Cardiac muscle cell (in vitro differentiated cells and primary cell): ENCODE measurements around the gene APOBEC3F. TPM values are rescaled to one million over a fixed set of nuclear protein-coding genes. Genes with fewer than 3 reads are reported as not detected.
"Not testable (repeated sequence)": the region's sequence is repeated elsewhere in the genome, so short reads cannot be mapped to it uniquely, and the experiment has no call there.

Experiments
- DNase-seq, 2 donors: peaks; one replicate each; pipeline versions ENCODE4 v3.0.0 to v3.0.0-alpha.2; 2010 to 2017; ENCODE audit warnings: low read depth in 1 of 2, low spot score in 1 of 2
- H3K27ac ChIP-seq: fragments of 200-600 bp; sonication (generic); 2 replicates; pipeline ENCODE4 v1.5.1; 2016
- H3K27me3 ChIP-seq: fragments of 200-600 bp; sonication (generic); 2 replicates; pipeline ENCODE4 v1.6.0; 2016; ENCODE audit warnings: control low read depth
- H3K36me3 ChIP-seq: fragments of 200-600 bp; sonication (generic); 2 replicates; pipeline ENCODE4 v1.5.1; 2016; ENCODE audit warnings: control low read depth
- H3K4me1 ChIP-seq: fragments of 200-600 bp; sonication (generic); 2 replicates; pipeline ENCODE4 v1.8.1; 2017; ENCODE audit warnings: low read depth, mild to moderate bottlenecking, mixed run types
- H3K4me3 ChIP-seq: fragments of 200-600 bp; sonication (generic); 2 replicates; pipeline ENCODE4 v1.5.1; 2016; ENCODE audit warnings: mild to moderate bottlenecking
- H3K9me3 ChIP-seq: fragments of 200-600 bp; sonication (generic); 2 replicates; pipeline ENCODE4 v1.5.1; 2017; ENCODE audit warnings: low read depth, mild to moderate bottlenecking, control low read depth
- polyA plus RNA-seq: library from polyadenylated mRNA; unstranded; fragments of >200 nt; fragmentation: Nextera tagmentation; extraction: Ambion mirVana; gene quantifications from 2 replicates; pipeline ENCODE4 v1.2.1, GENCODE V29; 2016
- total RNA-seq: library from RNA; depleted of rRNA; stranded (reverse); fragments of >200 nt; gene quantifications from 2 replicates; pipeline ENCODE4 v1.2.3, GENCODE V29; 2016
- TF ChIP-seq, protein P1 (sequence below): IDR thresholded peaks from 2 replicates; pipeline ENCODE4 v1.5.1; 2012; ENCODE audit warnings: low read depth, mild to moderate bottlenecking, low read length

Gene APOBEC3F
- total and polyA plus RNA-seq, 2 experiments from 2014 or later, result 11.8 to 24.2 TPM

DNA sequence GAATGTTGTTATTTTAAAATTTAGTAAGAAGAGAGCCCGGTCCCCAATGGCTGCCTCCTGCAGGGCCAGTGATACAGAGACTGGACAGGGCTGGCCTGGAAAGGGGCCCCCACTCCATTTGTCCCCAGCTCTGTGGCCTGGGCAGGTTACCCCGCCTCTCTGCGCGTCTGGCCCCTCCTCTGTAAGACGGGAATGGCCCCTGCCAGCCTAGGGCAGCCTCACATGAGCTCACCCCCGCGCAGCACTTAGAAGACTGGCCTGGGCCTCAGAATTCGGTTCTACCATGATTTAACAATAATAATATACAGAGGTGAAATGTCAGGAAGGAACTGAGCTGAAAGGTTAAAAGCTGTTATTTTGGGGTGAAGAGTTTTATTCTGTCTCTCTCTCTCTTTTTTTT is 37.7 kb downstream of the APOBEC3F start:
- no peaks in the 10 kb centered on the region for H3K4me1 ChIP-seq
- DNase-seq, result no peak
- H3K27ac ChIP-seq, result no peak overlapping the region
- H3K4me3 ChIP-seq, result no peak overlapping the region
- TF ChIP-seq, protein P1, sequence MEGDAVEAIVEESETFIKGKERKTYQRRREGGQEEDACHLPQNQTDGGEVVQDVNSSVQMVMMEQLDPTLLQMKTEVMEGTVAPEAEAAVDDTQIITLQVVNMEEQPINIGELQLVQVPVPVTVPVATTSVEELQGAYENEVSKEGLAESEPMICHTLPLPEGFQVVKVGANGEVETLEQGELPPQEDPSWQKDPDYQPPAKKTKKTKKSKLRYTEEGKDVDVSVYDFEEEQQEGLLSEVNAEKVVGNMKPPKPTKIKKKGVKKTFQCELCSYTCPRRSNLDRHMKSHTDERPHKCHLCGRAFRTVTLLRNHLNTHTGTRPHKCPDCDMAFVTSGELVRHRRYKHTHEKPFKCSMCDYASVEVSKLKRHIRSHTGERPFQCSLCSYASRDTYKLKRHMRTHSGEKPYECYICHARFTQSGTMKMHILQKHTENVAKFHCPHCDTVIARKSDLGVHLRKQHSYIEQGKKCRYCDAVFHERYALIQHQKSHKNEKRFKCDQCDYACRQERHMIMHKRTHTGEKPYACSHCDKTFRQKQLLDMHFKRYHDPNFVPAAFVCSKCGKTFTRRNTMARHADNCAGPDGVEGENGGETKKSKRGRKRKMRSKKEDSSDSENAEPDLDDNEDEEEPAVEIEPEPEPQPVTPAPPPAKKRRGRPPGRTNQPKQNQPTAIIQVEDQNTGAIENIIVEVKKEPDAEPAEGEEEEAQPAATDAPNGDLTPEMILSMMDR, result no peak
- H3K27me3 ChIP-seq, result no peaks in the 10 kb centered on the region
- H3K9me3 ChIP-seq, result no peaks in the 10 kb centered on the region
- no peaks in the 10 kb centered on the region for H3K36me3 ChIP-seq

DNA sequence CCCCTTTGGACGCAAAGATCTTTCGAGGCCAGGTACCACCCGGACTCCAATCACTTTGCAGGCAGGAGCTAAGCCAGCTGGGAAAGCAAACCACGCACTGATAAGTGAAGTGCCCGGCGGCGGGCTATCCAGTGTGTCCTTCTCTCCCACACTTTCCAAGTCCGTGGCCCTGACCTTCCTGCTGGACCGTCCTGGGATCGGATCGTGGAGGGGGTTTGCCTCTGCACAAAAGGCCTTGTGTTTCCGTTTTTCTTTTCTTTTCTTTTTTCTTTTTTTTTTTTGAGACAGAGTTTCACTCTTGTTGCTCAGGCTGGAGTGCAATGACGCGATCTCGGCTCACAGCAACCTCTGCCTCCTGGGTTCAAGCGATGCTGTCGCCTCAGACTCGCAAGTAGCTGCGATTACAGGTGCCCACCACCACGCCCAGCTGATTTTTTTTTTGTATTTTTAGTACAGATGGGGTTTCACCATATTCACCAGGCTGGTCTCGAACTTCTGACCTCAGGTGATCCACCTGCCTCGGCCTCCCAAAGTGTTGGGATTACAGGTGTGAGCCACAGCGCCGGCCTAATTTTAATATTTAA is 38.5 kb downstream of the APOBEC3F start:
- not testable (repeated sequence) for H3K27me3 ChIP-seq, H3K36me3 ChIP-seq, H3K27ac ChIP-seq, H3K4me3 ChIP-seq, H3K9me3 ChIP-seq, H3K4me1 ChIP-seq, DNase-seq

DNA sequence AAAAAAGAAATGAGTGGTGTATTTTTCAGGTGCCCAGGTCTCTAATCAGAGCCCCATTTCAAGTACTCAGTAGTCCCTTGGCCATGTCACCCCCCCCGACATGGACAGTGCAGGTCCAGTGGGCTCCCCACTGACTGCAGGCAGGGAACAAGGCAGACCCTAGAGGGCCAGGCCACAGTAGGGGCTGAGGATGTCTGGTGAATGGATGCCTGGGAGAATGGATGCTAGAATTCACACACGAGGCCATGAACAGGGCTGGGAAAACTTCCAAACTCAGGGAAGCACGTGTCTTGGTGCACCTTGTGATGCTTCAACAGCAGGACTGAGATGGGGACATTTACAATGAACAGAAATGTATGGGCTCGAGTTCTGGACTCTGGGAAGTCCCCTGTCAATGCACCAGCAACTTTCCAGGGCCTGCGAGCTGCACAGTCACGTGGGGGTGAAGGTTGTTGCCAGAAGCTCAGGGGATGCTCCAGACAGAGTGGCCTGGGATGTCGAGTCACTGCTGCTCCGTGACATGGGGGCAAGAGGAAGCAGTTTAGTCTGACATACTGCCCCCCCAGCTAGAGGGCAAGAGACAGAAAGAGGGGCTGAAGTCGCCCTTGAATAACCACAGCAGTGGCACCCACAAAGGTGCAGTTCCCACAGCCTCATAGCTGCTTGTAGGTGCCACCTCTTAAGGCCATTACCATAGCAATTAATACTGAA is 39.5 kb downstream of the APOBEC3F start:
- no peak overlapping the region for H3K27ac ChIP-seq
- no peak for DNase-seq
- TF ChIP-seq, protein P1, result no peak
- no peaks in the 10 kb centered on the region for H3K9me3 ChIP-seq
- H3K4me1 ChIP-seq, result no peaks in the 10 kb centered on the region
- no peak overlapping the region for H3K4me3 ChIP-seq
- no peaks in the 10 kb centered on the region for H3K27me3 ChIP-seq
- no peaks in the 10 kb centered on the region for H3K36me3 ChIP-seq

DNA sequence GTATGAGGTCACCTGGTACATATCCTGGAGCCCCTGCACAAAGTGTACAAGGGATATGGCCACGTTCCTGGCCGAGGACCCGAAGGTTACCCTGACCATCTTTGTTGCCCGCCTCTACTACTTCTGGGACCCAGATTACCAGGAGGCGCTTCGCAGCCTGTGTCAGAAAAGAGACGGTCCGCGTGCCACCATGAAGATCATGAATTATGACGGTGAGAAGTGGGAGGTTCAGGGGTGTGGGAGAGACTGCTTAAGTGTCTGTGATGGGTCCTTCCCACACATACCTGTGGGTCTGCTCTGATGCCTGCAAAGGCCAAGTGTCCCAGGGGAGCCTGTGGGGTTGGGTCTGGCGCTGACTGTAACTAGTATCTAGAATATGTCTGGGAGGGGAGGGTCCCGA is 40.4 kb downstream of the APOBEC3F start:
- no peak overlapping the region for H3K4me3 ChIP-seq
- no peaks in the 10 kb centered on the region for H3K9me3 ChIP-seq
- H3K27me3 ChIP-seq, result no peaks in the 10 kb centered on the region
- DNase-seq, result no peak
- no peaks in the 10 kb centered on the region for H3K36me3 ChIP-seq
- H3K27ac ChIP-seq, result no peak overlapping the region
- TF ChIP-seq, protein P1, result no peak
- no peaks in the 10 kb centered on the region for H3K4me1 ChIP-seq

DNA sequence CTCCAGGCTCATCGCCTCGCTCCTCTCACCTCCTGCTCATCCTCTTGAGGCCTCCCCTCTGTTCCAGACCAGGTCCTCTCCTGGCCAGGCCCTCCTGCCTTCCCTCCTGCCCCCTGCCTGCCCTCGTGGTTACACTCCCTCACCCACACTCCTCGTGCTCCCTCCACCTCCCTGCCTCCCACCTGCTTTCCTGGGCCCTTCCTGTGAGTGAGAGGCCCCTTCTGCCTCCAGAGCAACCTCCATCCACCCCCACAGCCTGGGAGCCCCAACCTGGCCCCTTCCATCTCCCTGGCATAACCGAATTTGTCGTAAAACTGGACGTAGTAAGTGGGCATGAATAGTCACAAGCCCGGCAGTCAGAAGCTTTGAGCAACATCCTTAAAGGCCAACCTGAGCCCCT is 40.9 kb downstream of the APOBEC3F start:
- no peaks in the 10 kb centered on the region for H3K4me1 ChIP-seq
- H3K27me3 ChIP-seq, result no peaks in the 10 kb centered on the region
- no peak for DNase-seq
- no peak overlapping the region for H3K27ac ChIP-seq
- TF ChIP-seq, protein P1, result no peak
- no peaks in the 10 kb centered on the region for H3K9me3 ChIP-seq
- H3K4me3 ChIP-seq, result no peak overlapping the region
- H3K36me3 ChIP-seq, result no peaks in the 10 kb centered on the region

DNA sequence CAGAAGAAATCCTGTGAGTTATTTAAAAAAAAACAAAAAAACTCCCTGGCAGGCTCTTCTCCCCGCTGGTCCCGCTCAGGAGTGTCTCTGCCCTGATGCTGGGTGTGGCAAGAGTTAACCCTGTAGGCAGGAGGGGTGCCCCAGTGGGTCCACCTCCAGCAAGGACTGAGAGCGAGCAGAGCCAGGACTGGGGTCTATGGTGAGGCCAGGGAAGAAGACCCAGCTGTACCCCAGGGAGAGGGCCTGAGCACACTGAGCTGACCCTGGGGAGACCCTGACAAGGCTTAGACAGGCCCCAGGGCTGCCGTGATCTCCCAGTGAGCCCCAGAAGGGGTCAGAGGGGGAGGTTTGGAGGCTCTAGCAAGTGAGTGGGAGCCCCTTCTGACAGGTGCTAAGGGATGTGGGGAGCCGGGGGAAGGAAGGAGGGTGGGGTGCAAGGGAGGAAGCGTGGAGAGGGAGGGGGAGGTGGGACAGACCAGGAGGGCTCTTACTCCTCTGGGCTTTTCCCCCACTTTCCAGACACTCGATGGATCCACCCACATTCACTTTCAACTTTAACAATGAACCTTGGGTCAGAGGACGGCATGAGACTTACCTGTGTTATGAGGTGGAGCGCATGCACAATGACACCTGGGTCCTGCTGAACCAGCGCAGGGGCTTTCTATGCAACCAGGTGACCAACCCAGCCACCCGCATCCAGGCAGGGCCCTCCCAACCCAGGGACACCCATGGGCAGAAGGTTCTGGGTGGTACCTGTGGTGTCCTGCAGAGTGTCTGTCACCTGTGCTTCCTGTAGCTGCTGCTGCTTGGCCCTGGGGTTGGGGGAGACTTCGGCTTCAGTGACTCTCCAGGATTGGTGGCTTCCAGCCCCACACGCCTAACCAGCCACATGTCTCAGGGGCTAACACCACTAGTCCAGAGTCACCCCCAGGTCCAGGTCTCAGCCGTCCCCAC is 42.8 kb downstream of the APOBEC3F start:
- no peak for DNase-seq
- H3K4me3 ChIP-seq, result no peak overlapping the region
- TF ChIP-seq, protein P1, result no peak
- H3K9me3 ChIP-seq, result no peaks in the 10 kb centered on the region
- H3K27me3 ChIP-seq, result no peaks in the 10 kb centered on the region
- no peak overlapping the region for H3K27ac ChIP-seq
- H3K36me3 ChIP-seq, result no peaks in the 10 kb centered on the region
- peaks cover 4% of the 10 kb centered on the region for H3K4me1 ChIP-seq
